Parathyroid adenoma (tissue), 2 donors: ENCODE data around the gene LYSMD4.

Source experiments
- H2AFZ ChIP-seq: fragments of 300-600 bp; sonication (generic); one replicate; pipeline ENCODE4 v1.7.0; 2017; ENCODE audit warnings: antibody characterized with exemption, mild to moderate bottlenecking
- H3K27ac ChIP-seq: fragments of 300-600 bp; sonication (generic); one replicate; pipeline ENCODE4 v1.7.0; 2017
- H3K27me3 ChIP-seq: fragments of 300-600 bp; sonication (generic); one replicate; pipeline ENCODE4 v1.7.0; 2017; ENCODE audit warnings: low read length; ENCODE audit not compliant: control insufficient read depth, insufficient read depth
- H3K36me3 ChIP-seq: fragments of 300-600 bp; sonication (generic); one replicate; pipeline ENCODE4 v1.7.0; 2017; ENCODE audit warnings: low read length; ENCODE audit not compliant: control insufficient read depth, insufficient read depth
- H3K4me1 ChIP-seq: fragments of 300-600 bp; sonication (generic); one replicate; pipeline ENCODE4 v1.7.0; 2017; ENCODE audit warnings: control low read depth
- H3K4me2 ChIP-seq: fragments of 300-600 bp; sonication (generic); one replicate; pipeline ENCODE4 v1.7.0; 2017; ENCODE audit warnings: low read length
- H3K4me3 ChIP-seq: fragments of 300-600 bp; sonication (generic); one replicate; pipeline ENCODE4 v1.7.0; 2017; ENCODE audit warnings: low read depth, low read length
- H3K79me2 ChIP-seq: fragments of 300-600 bp; sonication (generic); one replicate; pipeline ENCODE4 v1.7.0; 2017; ENCODE audit warnings: control low read depth
- H3K9ac ChIP-seq: fragments of 300-600 bp; sonication (generic); one replicate; pipeline ENCODE4 v1.7.0; 2017; ENCODE audit warnings: mild to moderate bottlenecking
- H3K9me3 ChIP-seq: fragments of 300-600 bp; sonication (generic); one replicate; pipeline ENCODE4 v1.7.0; 2017; ENCODE audit warnings: low read length; ENCODE audit not compliant: control insufficient read depth
- CTCF ChIP-seq: fragments of 300-600 bp; sonication (generic); IDR thresholded peaks from one replicate; pipeline ENCODE4 v1.7.0; 2017; ENCODE audit warnings: antibody characterized with exemption, mild to moderate bottlenecking
- donor health status: primary hyperparathyroidism.

Gene LYSMD4

GRCh38 chr15:99729327-99729726, 3.9 kb downstream of the LYSMD4 start:
- Histone ChIP-seq H2AFZ (no peak overlapping the region), H3K79me2 (no peaks in the 10 kb centered on the region), H3K27ac (no peak overlapping the region), H3K27me3 (no peaks in the 10 kb centered on the region), H3K9ac (no peak overlapping the region), H3K9me3 (no peaks in the 10 kb centered on the region), H3K4me1 (no peaks in the 10 kb centered on the region), H3K4me3 (no peak overlapping the region), H3K36me3 (no peaks in the 10 kb centered on the region), H3K4me2 (no peak overlapping the region)
- no peak for TF ChIP-seq CTCF

GRCh38 chr15:99728916-99729315, 4.3 kb downstream of the LYSMD4 start:
- no peak overlapping the region for H3K27ac ChIP-seq
- TF ChIP-seq CTCF, result no peak
- H3K4me1 ChIP-seq, result no peaks in the 10 kb centered on the region
- H3K4me3 ChIP-seq, result no peak overlapping the region
- H3K27me3 ChIP-seq, result no peaks in the 10 kb centered on the region
- no peaks in the 10 kb centered on the region for H3K79me2 ChIP-seq
- no peak overlapping the region for H3K9ac ChIP-seq
- no peaks in the 10 kb centered on the region for H3K36me3 ChIP-seq
- H3K4me2 ChIP-seq, result no peak overlapping the region
- no peak overlapping the region for H2AFZ ChIP-seq
- no peaks in the 10 kb centered on the region for H3K9me3 ChIP-seq

- no peak for TF ChIP-seq CTCF
- Histone ChIP-seq H3K4me2 (no peak overlapping the region), H3K79me2 (no peaks in the 10 kb centered on the region), H3K27me3 (no peaks in the 10 kb centered on the region), H2AFZ (no peak overlapping the region), H3K9me3 (no peaks in the 10 kb centered on the region), H3K36me3 (no peaks in the 10 kb centered on the region), H3K4me3 (no peak overlapping the region), H3K9ac (no peak overlapping the region), H3K27ac (no peak overlapping the region), H3K4me1 (no peaks in the 10 kb centered on the region)
Observed at GRCh38 chr15:99727733-99728132, 5.5 kb downstream of the LYSMD4 start.

GRCh38 chr15:99727330-99727729, 5.9 kb downstream of the LYSMD4 start:
- Histone ChIP-seq H3K27me3 (no peaks in the 10 kb centered on the region), H3K9me3 (no peaks in the 10 kb centered on the region), H3K27ac (no peak overlapping the region), H3K4me1 (no peaks in the 10 kb centered on the region), H2AFZ (no peak overlapping the region), H3K79me2 (no peaks in the 10 kb centered on the region), H3K4me3 (no peak overlapping the region), H3K4me2 (no peak overlapping the region), H3K9ac (no peak overlapping the region), H3K36me3 (no peaks in the 10 kb centered on the region)
- no peak for TF ChIP-seq CTCF

- Histone ChIP-seq H2AFZ (no peak overlapping the region), H3K4me3 (no peak overlapping the region), H3K4me2 (no peak overlapping the region), H3K79me2 (no peaks in the 10 kb centered on the region), H3K4me1 (no peaks in the 10 kb centered on the region), H3K27me3 (no peaks in the 10 kb centered on the region), H3K36me3 (no peaks in the 10 kb centered on the region), H3K27ac (no peak overlapping the region), H3K9me3 (no peaks in the 10 kb centered on the region), H3K9ac (no peak overlapping the region)
- no peak for TF ChIP-seq CTCF
Observed at GRCh38 chr15:99726333-99726732, 6.9 kb downstream of the LYSMD4 start.
